ENCODE measurements around the gene PPIH.
A peak's percentile ranks its signal among the peaks of the same experiment; 100 is the strongest.
"Not testable (repeated sequence)": the region's sequence is repeated elsewhere in the genome, so short reads cannot be mapped to it uniquely, and the experiment has no call there.

PPIH gene

GRCh38 chr1:42657981-42658876 lies at the start of gene PPIH:
PPIH (plus strand) TSS chr1:42658423; CDS start chr1:42658447, 24 bp downstream.
- peak within 1 kb of the TSS; percentile 87 for H3K4me3 ChIP-seq (ENCODE audit: low read depth, low read length)
- no peaks in the 10 kb centered on the region for H3K9me3 ChIP-seq (ENCODE audit: control insufficient read depth, insufficient read depth, low read depth, low read length)
- H3K27me3 ChIP-seq (ENCODE audit: control insufficient read depth, insufficient read depth, low read length): peaks cover 9% of the 10 kb centered on the region
- peak within 1 kb of the TSS; percentile 88 for H3K9ac ChIP-seq (ENCODE audit: low read length)
- H3K36me3 ChIP-seq (ENCODE audit: control insufficient read depth, insufficient read depth, low read length): peaks cover 30% of the 10 kb centered on the region
- 0 out of 2 replicates have a peak, but pooled peaks cover 3% of the 10 kb centered on the region for H3K4me1 ChIP-seq (ENCODE audit: control insufficient read depth, insufficient read depth, low read length)
- H3K27ac ChIP-seq (ENCODE audit: low read depth, low read length): peak within 1 kb of the TSS; percentile 22; the same call in 1 of the 2 replicates

- Histone ChIP-seq H3K4me1 (ENCODE audit: control insufficient read depth, insufficient read depth, low read length) (no peaks in the 10 kb centered on the region), H3K9me3 (ENCODE audit: control insufficient read depth, insufficient read depth, low read depth, low read length) (no peaks in the 10 kb centered on the region)
Observed at GRCh38 chr1:42613803-42614131, 44.5 kb upstream of the PPIH start.

GRCh38 chr1:42618866-42619265 lies 39.4 kb upstream of the PPIH start:
- no peak overlapping the region for H3K4me3 ChIP-seq (ENCODE audit: low read depth, low read length)
- no peak overlapping the region for H3K9ac ChIP-seq (ENCODE audit: low read length)
- no peaks in the 10 kb centered on the region for H3K27me3 ChIP-seq (ENCODE audit: control insufficient read depth, insufficient read depth, low read length)
- H3K9me3 ChIP-seq (ENCODE audit: control insufficient read depth, insufficient read depth, low read depth, low read length): no peaks in the 10 kb centered on the region
- no peaks in the 10 kb centered on the region for H3K36me3 ChIP-seq (ENCODE audit: control insufficient read depth, insufficient read depth, low read length)
- H3K4me1 ChIP-seq (ENCODE audit: control insufficient read depth, insufficient read depth, low read length): no peaks in the 10 kb centered on the region
- H3K27ac ChIP-seq (ENCODE audit: low read depth, low read length): no peak overlapping the region

More at GRCh38 chr1:42613803-42614131, 44.5 kb upstream of the PPIH start:
- Histone ChIP-seq H3K27me3 (ENCODE audit: control insufficient read depth, insufficient read depth, low read length) (no peaks in the 10 kb centered on the region), H3K9ac (ENCODE audit: low read length) (no peak overlapping the region), H3K4me3 (ENCODE audit: low read depth, low read length) (no peak overlapping the region), H3K36me3 (ENCODE audit: control insufficient read depth, insufficient read depth, low read length) (no peaks in the 10 kb centered on the region), H3K27ac (ENCODE audit: low read depth, low read length) (no peak overlapping the region)

- no peaks in the 10 kb centered on the region for H3K4me1 ChIP-seq (ENCODE audit: control insufficient read depth, insufficient read depth, low read length)
- H3K36me3 ChIP-seq (ENCODE audit: control insufficient read depth, insufficient read depth, low read length): no peaks in the 10 kb centered on the region
- no peak overlapping the region for H3K27ac ChIP-seq (ENCODE audit: low read depth, low read length)
- H3K4me3 ChIP-seq (ENCODE audit: low read depth, low read length): no peak overlapping the region
- no peaks in the 10 kb centered on the region for H3K9me3 ChIP-seq (ENCODE audit: control insufficient read depth, insufficient read depth, low read depth, low read length)
- no peak overlapping the region for H3K9ac ChIP-seq (ENCODE audit: low read length)
- H3K27me3 ChIP-seq (ENCODE audit: control insufficient read depth, insufficient read depth, low read length): no peaks in the 10 kb centered on the region
Observed at GRCh38 chr1:42620307-42620706, 37.9 kb upstream of the PPIH start.

- H3K4me1 ChIP-seq (ENCODE audit: control insufficient read depth, insufficient read depth, low read length); H3K36me3 ChIP-seq (ENCODE audit: control insufficient read depth, insufficient read depth, low read length); H3K27me3 ChIP-seq (ENCODE audit: control insufficient read depth, insufficient read depth, low read length); H3K9me3 ChIP-seq (ENCODE audit: control insufficient read depth, insufficient read depth, low read depth, low read length); H3K9ac ChIP-seq (ENCODE audit: low read length); H3K4me3 ChIP-seq (ENCODE audit: low read depth, low read length); H3K27ac ChIP-seq (ENCODE audit: low read depth, low read length): not testable (repeated sequence)
Observed at GRCh38 chr1:42621180-42621579, 37.0 kb upstream of the PPIH start.

GRCh38 chr1:42627205-42627604 lies 31.0 kb upstream of the PPIH start:
- H3K4me1 ChIP-seq (ENCODE audit: control insufficient read depth, insufficient read depth, low read length); H3K36me3 ChIP-seq (ENCODE audit: control insufficient read depth, insufficient read depth, low read length); H3K27me3 ChIP-seq (ENCODE audit: control insufficient read depth, insufficient read depth, low read length); H3K27ac ChIP-seq (ENCODE audit: low read depth, low read length); H3K9me3 ChIP-seq (ENCODE audit: control insufficient read depth, insufficient read depth, low read depth, low read length); H3K9ac ChIP-seq (ENCODE audit: low read length); H3K4me3 ChIP-seq (ENCODE audit: low read depth, low read length): not testable (repeated sequence)

GRCh38 chr1:42639116-42639515 lies 19.1 kb upstream of the PPIH start:
- Histone ChIP-seq H3K9me3 (ENCODE audit: control insufficient read depth, insufficient read depth, low read depth, low read length) (no peaks in the 10 kb centered on the region), H3K27ac (ENCODE audit: low read depth, low read length) (no peak overlapping the region), H3K36me3 (ENCODE audit: control insufficient read depth, insufficient read depth, low read length) (no peaks in the 10 kb centered on the region), H3K4me1 (ENCODE audit: control insufficient read depth, insufficient read depth, low read length) (no peaks in the 10 kb centered on the region), H3K9ac (ENCODE audit: low read length) (no peak overlapping the region), H3K27me3 (ENCODE audit: control insufficient read depth, insufficient read depth, low read length) (no peaks in the 10 kb centered on the region), H3K4me3 (ENCODE audit: low read depth, low read length) (no peak overlapping the region)

GRCh38 chr1:42646056-42646455 lies 12.2 kb upstream of the PPIH start:
- Histone ChIP-seq H3K4me3 (ENCODE audit: low read depth, low read length) (no peak overlapping the region), H3K36me3 (ENCODE audit: control insufficient read depth, insufficient read depth, low read length) (no peaks in the 10 kb centered on the region), H3K27me3 (ENCODE audit: control insufficient read depth, insufficient read depth, low read length) (no peaks in the 10 kb centered on the region; the same call in 1 of the 2 replicates), H3K9ac (ENCODE audit: low read length) (no peak overlapping the region), H3K4me1 (ENCODE audit: control insufficient read depth, insufficient read depth, low read length) (no peaks in the 10 kb centered on the region), H3K9me3 (ENCODE audit: control insufficient read depth, insufficient read depth, low read depth, low read length) (no peaks in the 10 kb centered on the region), H3K27ac (ENCODE audit: low read depth, low read length) (no peak overlapping the region)

GRCh38 chr1:42657201-42657600 lies 1.0 kb upstream of the PPIH start:
- H3K27ac ChIP-seq (ENCODE audit: low read depth, low read length): no peak overlapping the region
- no peak overlapping the region for H3K4me3 ChIP-seq (ENCODE audit: low read depth, low read length)

GRCh38 chr1:42658877-42659337 lies 684 bp downstream of the PPIH start:
- Histone ChIP-seq H3K4me1 (ENCODE audit: control insufficient read depth, insufficient read depth, low read length) (0 out of 2 replicates have a peak, but pooled peaks cover 3% of the 10 kb centered on the region), H3K27ac (ENCODE audit: low read depth, low read length) (0 out of 2 replicates have a peak overlapping the region, but pooled peaks have one; percentile 22), H3K36me3 (ENCODE audit: control insufficient read depth, insufficient read depth, low read length) (peaks cover 37% of the 10 kb centered on the region), H3K4me3 (ENCODE audit: low read depth, low read length) (peak overlapping the region; percentile 87), H3K9me3 (ENCODE audit: control insufficient read depth, insufficient read depth, low read depth, low read length) (no peaks in the 10 kb centered on the region), H3K27me3 (ENCODE audit: control insufficient read depth, insufficient read depth, low read length) (peaks cover 2% of the 10 kb centered on the region; the same call in 1 of the 2 replicates), H3K9ac (ENCODE audit: low read length) (peak overlapping the region; percentile 88)

More at GRCh38 chr1:42657201-42657600, 1.0 kb upstream of the PPIH start:
- Histone ChIP-seq H3K36me3 (ENCODE audit: control insufficient read depth, insufficient read depth, low read length) (peaks cover 20% of the 10 kb centered on the region), H3K27me3 (ENCODE audit: control insufficient read depth, insufficient read depth, low read length) (peaks cover 10% of the 10 kb centered on the region), H3K4me1 (ENCODE audit: control insufficient read depth, insufficient read depth, low read length) (0 out of 2 replicates have a peak, but pooled peaks cover 3% of the 10 kb centered on the region), H3K9me3 (ENCODE audit: control insufficient read depth, insufficient read depth, low read depth, low read length) (no peaks in the 10 kb centered on the region), H3K9ac (ENCODE audit: low read length) (no peak overlapping the region)

GRCh38 chr1:42660907-42661500 lies 2.8 kb downstream of the PPIH start:
- H3K4me1 ChIP-seq (ENCODE audit: control insufficient read depth, insufficient read depth, low read length): 0 out of 2 replicates have a peak, but pooled peaks cover 3% of the 10 kb centered on the region
- H3K27ac ChIP-seq (ENCODE audit: low read depth, low read length): no peak overlapping the region
- H3K36me3 ChIP-seq (ENCODE audit: control insufficient read depth, insufficient read depth, low read length): peaks cover 57% of the 10 kb centered on the region
- H3K4me3 ChIP-seq (ENCODE audit: low read depth, low read length): no peak overlapping the region
- H3K9ac ChIP-seq (ENCODE audit: low read length): no peak overlapping the region
- no peaks in the 10 kb centered on the region for H3K9me3 ChIP-seq (ENCODE audit: control insufficient read depth, insufficient read depth, low read depth, low read length)
- H3K27me3 ChIP-seq (ENCODE audit: control insufficient read depth, insufficient read depth, low read length): no peaks in the 10 kb centered on the region

All from HUES6 (cell line).